Measurements from ENCODE around the gene NECAB2. TPM values are rescaled to one million over a fixed set of nuclear protein-coding genes. Genes with fewer than 3 reads are reported as not detected.

NECAB2 gene
- total and polyA plus RNA-seq, 2 experiments from 2014 or later, result 1.6 to 5.1 TPM

DNA sequence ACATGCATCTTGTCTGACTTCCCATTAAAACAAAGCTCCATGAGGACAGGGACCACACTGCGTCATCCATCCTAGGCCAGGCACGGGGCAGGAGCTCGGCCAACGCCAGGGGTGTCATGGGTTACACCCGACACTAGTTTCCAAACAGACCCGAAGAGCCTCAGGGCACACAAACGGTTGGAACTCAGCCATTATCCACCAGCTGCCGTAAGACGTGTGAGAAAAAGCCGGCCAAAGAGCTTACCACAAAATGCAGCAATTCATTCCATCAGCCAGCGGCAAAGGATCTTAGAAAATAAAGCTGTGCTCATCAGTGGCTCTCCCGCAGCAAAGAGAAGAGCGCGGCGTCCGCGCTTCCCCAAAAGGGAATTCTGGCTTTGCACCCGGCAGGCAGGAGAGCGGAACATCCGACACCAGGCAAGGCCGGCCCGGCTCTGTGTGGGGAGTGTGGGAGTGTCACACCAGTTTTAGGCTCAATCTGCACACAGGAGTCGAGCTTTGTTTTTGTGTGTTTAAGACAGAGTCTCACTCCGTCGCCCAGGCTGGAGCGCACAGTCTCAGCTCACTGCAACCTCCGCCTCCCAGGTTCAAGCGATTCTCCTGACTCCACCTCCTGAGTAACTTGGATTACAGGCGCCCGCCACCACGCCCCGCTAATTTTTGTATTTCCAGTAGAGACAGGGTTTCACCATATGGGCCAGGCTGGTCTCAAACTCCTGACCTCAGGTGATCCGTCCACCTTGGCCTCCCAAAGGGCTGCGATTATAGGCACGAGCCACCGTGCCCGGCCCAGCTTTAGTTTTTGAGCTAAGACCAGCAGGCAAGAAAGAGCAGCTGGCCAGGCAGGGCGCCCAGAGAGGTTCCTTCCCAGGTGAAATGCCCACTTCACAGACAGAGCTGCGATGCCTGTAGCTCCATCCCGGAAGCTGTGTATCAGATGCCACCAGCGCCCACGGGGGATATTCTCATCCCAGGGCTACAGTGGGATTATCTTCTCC is 73.1 kb downstream of the NECAB2 start:
- Histone ChIP-seq H3K79me2 (replicated peaks; ENCODE audit: insufficient read depth) (no peaks in the 10 kb centered on the region), H3K4me1 (ENCODE audit: insufficient read depth) (peaks cover 7% of the 10 kb centered on the region; the same call in 1 of the 2 replicates), H4K20me1 (replicated peaks; ENCODE audit: insufficient read depth) (no peaks in the 10 kb centered on the region), H3K27me3 (ENCODE audit: insufficient read depth) (no peaks in the 10 kb centered on the region), H3K4me3 (no peak overlapping the region), H3F3A (replicated peaks; ENCODE audit: low read depth) (no peaks in the 10 kb centered on the region), H2AFZ (peak overlapping the region; percentile 43), H3K4me2 (no peak overlapping the region), H3K27ac (ENCODE audit: low read depth) (no peak overlapping the region), H3K36me3 (ENCODE audit: insufficient read depth) (no peaks in the 10 kb centered on the region), H3K9me2 (ENCODE audit: insufficient read depth) (no peaks in the 10 kb centered on the region)
- Mint-ChIP-seq H3K27me3 (ENCODE audit: insufficient read depth, low read depth, poor library complexity) (peaks cover 14% of the 10 kb centered on the region), H3K9me3 (peaks cover 2% of the 10 kb centered on the region; the same call in 1 of the 3 replicates), H3K27ac (no peak overlapping the region), H3K4me3 (no peak overlapping the region), H3K4me1 (peaks cover 22% of the 10 kb centered on the region), H3K36me3 (ENCODE audit: low read depth) (no peaks in the 10 kb centered on the region)
- DNase-seq (ENCODE audit: low spot score) (no peak), ATAC-seq (no peak)
- no peak for TF ChIP-seq CREB1 (CRISPR knock-in tag; IDR thresholded peaks at IDR 0.05; ENCODE audit: low read depth)

DNA sequence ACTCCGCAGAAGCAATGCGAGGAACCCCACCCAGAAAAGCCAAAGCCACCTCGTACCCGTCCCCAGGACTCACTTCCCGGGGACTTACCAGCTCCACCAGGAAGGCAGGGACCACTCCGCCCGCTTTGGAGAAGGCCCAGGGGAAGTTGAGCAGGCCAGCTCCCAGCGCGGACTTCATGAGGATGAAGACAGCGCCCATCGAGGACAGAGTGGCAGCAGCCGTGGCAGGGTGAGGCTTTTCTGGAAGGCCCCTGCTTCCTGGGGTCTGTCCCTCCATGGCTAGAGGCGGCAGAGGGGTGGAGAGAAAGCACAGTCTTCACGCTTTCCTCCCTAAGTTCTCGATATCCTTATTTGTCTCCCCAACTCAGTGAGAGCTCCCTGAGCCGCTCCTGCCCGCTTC is 73.8 kb downstream of the NECAB2 start:
- H3K27me3 ChIP-seq (ENCODE audit: insufficient read depth), result no peaks in the 10 kb centered on the region
- H3K4me2 ChIP-seq, result no peak overlapping the region
- ATAC-seq, result no peak
- Mint-ChIP-seq H3K27ac (no peak overlapping the region), H3K4me3 (no peak overlapping the region), H3K36me3 (ENCODE audit: low read depth) (no peaks in the 10 kb centered on the region), H3K9me3 (no peaks in the 10 kb centered on the region), H3K4me1 (peaks cover 22% of the 10 kb centered on the region), H3K27me3 (ENCODE audit: insufficient read depth, low read depth, poor library complexity) (peaks cover 14% of the 10 kb centered on the region)
- H3K4me3 ChIP-seq, result no peak overlapping the region
- no peaks in the 10 kb centered on the region for H4K20me1 ChIP-seq (replicated peaks; ENCODE audit: insufficient read depth)
- H3K79me2 ChIP-seq (replicated peaks; ENCODE audit: insufficient read depth), result no peaks in the 10 kb centered on the region
- no peaks in the 10 kb centered on the region for H3K9me2 ChIP-seq (ENCODE audit: insufficient read depth)
- no peaks in the 10 kb centered on the region for H3F3A ChIP-seq (replicated peaks; ENCODE audit: low read depth)
- no peak for DNase-seq (ENCODE audit: low spot score)
- H3K27ac ChIP-seq (ENCODE audit: low read depth), result no peak overlapping the region
- no peak overlapping the region for H2AFZ ChIP-seq
- H3K36me3 ChIP-seq (ENCODE audit: insufficient read depth), result no peaks in the 10 kb centered on the region
- peaks cover 7% of the 10 kb centered on the region; the same call in 1 of the 2 replicates for H3K4me1 ChIP-seq (ENCODE audit: insufficient read depth)
- no peak for TF ChIP-seq EZH2phosphoT487 (IDR thresholded peaks at IDR 0.05; ENCODE audit: unreplicated experiment)
- TF ChIP-seq CREB1 (CRISPR knock-in tag; IDR thresholded peaks at IDR 0.05; ENCODE audit: low read depth), result no peak
- TF ChIP-seq, protein P1, sequence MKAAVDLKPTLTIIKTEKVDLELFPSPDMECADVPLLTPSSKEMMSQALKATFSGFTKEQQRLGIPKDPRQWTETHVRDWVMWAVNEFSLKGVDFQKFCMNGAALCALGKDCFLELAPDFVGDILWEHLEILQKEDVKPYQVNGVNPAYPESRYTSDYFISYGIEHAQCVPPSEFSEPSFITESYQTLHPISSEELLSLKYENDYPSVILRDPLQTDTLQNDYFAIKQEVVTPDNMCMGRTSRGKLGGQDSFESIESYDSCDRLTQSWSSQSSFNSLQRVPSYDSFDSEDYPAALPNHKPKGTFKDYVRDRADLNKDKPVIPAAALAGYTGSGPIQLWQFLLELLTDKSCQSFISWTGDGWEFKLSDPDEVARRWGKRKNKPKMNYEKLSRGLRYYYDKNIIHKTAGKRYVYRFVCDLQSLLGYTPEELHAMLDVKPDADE (IDR thresholded peaks at IDR 0.05), result no peak
- no peak for TF ChIP-seq STAT1 (IDR thresholded peaks at IDR 0.05; ENCODE audit: unreplicated experiment)
- TF ChIP-seq NANOG (IDR thresholded peaks at IDR 0.05; ENCODE audit: borderline replicate concordance), result no peak
- no peak for TF ChIP-seq JUNB (IDR thresholded peaks at IDR 0.05; ENCODE audit: unreplicated experiment)
- TF ChIP-seq ZNF331 (CRISPR knock-in tag; IDR thresholded peaks at IDR 0.05; ENCODE audit: low read depth), result no peak
- TF ChIP-seq, protein P2, sequence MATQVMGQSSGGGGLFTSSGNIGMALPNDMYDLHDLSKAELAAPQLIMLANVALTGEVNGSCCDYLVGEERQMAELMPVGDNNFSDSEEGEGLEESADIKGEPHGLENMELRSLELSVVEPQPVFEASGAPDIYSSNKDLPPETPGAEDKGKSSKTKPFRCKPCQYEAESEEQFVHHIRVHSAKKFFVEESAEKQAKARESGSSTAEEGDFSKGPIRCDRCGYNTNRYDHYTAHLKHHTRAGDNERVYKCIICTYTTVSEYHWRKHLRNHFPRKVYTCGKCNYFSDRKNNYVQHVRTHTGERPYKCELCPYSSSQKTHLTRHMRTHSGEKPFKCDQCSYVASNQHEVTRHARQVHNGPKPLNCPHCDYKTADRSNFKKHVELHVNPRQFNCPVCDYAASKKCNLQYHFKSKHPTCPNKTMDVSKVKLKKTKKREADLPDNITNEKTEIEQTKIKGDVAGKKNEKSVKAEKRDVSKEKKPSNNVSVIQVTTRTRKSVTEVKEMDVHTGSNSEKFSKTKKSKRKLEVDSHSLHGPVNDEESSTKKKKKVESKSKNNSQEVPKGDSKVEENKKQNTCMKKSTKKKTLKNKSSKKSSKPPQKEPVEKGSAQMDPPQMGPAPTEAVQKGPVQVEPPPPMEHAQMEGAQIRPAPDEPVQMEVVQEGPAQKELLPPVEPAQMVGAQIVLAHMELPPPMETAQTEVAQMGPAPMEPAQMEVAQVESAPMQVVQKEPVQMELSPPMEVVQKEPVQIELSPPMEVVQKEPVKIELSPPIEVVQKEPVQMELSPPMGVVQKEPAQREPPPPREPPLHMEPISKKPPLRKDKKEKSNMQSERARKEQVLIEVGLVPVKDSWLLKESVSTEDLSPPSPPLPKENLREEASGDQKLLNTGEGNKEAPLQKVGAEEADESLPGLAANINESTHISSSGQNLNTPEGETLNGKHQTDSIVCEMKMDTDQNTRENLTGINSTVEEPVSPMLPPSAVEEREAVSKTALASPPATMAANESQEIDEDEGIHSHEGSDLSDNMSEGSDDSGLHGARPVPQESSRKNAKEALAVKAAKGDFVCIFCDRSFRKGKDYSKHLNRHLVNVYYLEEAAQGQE (IDR thresholded peaks at IDR 0.05; ENCODE audit: unreplicated experiment), result no peak
- TF ChIP-seq, protein P3, sequence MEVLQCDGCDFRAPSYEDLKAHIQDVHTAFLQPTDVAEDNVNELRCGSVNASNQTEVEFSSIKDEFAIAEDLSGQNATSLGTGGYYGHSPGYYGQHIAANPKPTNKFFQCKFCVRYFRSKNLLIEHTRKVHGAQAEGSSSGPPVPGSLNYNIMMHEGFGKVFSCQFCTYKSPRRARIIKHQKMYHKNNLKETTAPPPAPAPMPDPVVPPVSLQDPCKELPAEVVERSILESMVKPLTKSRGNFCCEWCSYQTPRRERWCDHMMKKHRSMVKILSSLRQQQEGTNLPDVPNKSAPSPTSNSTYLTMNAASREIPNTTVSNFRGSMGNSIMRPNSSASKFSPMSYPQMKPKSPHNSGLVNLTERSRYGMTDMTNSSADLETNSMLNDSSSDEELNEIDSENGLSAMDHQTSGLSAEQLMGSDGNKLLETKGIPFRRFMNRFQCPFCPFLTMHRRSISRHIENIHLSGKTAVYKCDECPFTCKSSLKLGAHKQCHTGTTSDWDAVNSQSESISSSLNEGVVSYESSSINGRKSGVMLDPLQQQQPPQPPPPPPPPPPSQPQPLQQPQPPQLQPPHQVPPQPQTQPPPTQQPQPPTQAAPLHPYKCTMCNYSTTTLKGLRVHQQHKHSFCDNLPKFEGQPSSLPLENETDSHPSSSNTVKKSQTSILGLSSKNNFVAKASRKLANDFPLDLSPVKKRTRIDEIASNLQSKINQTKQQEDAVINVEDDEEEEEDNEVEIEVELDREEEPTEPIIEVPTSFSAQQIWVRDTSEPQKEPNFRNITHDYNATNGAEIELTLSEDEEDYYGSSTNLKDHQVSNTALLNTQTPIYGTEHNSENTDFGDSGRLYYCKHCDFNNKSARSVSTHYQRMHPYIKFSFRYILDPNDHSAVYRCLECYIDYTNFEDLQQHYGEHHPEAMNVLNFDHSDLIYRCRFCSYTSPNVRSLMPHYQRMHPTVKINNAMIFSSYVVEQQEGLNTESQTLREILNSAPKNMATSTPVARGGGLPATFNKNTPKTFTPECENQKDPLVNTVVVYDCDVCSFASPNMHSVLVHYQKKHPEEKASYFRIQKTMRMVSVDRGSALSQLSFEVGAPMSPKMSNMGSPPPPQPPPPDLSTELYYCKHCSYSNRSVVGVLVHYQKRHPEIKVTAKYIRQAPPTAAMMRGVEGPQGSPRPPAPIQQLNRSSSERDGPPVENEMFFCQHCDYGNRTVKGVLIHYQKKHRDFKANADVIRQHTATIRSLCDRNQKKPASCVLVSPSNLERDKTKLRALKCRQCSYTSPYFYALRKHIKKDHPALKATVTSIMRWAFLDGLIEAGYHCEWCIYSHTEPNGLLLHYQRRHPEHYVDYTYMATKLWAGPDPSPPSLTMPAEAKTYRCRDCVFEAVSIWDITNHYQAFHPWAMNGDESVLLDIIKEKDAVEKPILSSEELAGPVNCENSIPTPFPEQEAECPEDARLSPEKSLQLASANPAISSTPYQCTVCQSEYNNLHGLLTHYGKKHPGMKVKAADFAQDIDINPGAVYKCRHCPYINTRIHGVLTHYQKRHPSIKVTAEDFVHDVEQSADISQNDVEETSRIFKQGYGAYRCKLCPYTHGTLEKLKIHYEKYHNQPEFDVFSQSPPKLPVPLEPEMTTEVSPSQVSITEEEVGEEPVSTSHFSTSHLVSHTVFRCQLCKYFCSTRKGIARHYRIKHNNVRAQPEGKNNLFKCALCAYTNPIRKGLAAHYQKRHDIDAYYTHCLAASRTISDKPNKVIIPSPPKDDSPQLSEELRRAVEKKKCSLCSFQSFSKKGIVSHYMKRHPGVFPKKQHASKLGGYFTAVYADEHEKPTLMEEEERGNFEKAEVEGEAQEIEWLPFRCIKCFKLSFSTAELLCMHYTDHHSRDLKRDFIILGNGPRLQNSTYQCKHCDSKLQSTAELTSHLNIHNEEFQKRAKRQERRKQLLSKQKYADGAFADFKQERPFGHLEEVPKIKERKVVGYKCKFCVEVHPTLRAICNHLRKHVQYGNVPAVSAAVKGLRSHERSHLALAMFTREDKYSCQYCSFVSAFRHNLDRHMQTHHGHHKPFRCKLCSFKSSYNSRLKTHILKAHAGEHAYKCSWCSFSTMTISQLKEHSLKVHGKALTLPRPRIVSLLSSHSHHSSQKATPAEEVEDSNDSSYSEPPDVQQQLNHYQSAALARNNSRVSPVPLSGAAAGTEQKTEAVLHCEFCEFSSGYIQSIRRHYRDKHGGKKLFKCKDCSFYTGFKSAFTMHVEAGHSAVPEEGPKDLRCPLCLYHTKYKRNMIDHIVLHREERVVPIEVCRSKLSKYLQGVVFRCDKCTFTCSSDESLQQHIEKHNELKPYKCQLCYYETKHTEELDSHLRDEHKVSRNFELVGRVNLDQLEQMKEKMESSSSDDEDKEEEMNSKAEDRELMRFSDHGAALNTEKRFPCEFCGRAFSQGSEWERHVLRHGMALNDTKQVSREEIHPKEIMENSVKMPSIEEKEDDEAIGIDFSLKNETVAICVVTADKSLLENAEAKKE (CRISPR knock-in tag; IDR thresholded peaks at IDR 0.05), result no peak
- TF ChIP-seq POLR2AphosphoS5 (IDR thresholded peaks at IDR 0.05; ENCODE audit: low read depth), result no peak

All from GM23338 (cell line).